GM21619 (cell line): Measurements from ENCODE around the gene SELENON.

Experiments used
- ATAC-seq: cut with Tn5 transposase; IDR thresholded peaks from one replicate; pipeline ENCODE4 v1.9.1; 2021; ENCODE audit not compliant: unreplicated experiment

SELENON gene

GRCh38 chr1:25790472-25790871 lies 9.5 kb upstream of the SELENON start:
- no peak for ATAC-seq

GRCh38 chr1:25792115-25792514 lies 7.9 kb upstream of the SELENON start:
- ATAC-seq, result no peak

GRCh38 chr1:25793585-25794170 lies 6.3 kb upstream of the SELENON start:
- no peak for ATAC-seq

- no peak for ATAC-seq
Measured at GRCh38 chr1:25794325-25794724, 5.7 kb upstream of the SELENON start.

- no peak for ATAC-seq
Measured at GRCh38 chr1:25795211-25795610, 4.8 kb upstream of the SELENON start.

GRCh38 chr1:25795946-25796810 lies 3.8 kb upstream of the SELENON start:
- ATAC-seq, result no peak

- ATAC-seq, result no peak
Measured at GRCh38 chr1:25796811-25797458, 3.1 kb upstream of the SELENON start.

GRCh38 chr1:25797939-25798338 lies 2.1 kb upstream of the SELENON start:
- ATAC-seq, result no peak

- no peak for ATAC-seq
Measured at GRCh38 chr1:25798666-25799351, 1.2 kb upstream of the SELENON start.

- no peak for ATAC-seq
Measured at GRCh38 chr1:25799352-25799934, 550 bp upstream of the SELENON start.

- ATAC-seq, result no peak
Measured at GRCh38 chr1:25800703-25801377, 847 bp downstream of the SELENON start.

- no peak for ATAC-seq
Measured at GRCh38 chr1:25802915-25803314, 2.9 kb downstream of the SELENON start.

- no peak for ATAC-seq
Measured at GRCh38 chr1:25803368-25803767, 3.4 kb downstream of the SELENON start.

- ATAC-seq, result peak; percentile 66
Measured at GRCh38 chr1:25804244-25804963, 4.4 kb downstream of the SELENON start.

- no peak for ATAC-seq
Measured at GRCh38 chr1:25804964-25805862, 5.2 kb downstream of the SELENON start.

- no peak for ATAC-seq
Measured at GRCh38 chr1:25805863-25806225, 5.9 kb downstream of the SELENON start.

- ATAC-seq, result no peak
Measured at GRCh38 chr1:25806418-25806817, 6.4 kb downstream of the SELENON start.

- no peak for ATAC-seq
Measured at GRCh38 chr1:25807480-25808390, 7.7 kb downstream of the SELENON start.
